Mesothelial cell of epicardium (in vitro differentiated cells): ENCODE results near the gene FBXL4. TPM values are rescaled to one million over a fixed set of nuclear protein-coding genes. Genes with fewer than 3 reads are reported as not detected.
A peak's percentile ranks its signal among the peaks of the same experiment; 100 is the strongest.

Experiments used
- DNase-seq, 2 experiments: peaks; one replicate each; pipeline ENCODE4 v3.0.0; 2021; ENCODE audit warnings: low spot score in 2 of 2; ENCODE audit not compliant: unreplicated experiment in 2 of 2
- H3K27ac Mint-ChIP-seq: 2 replicates; pipeline ENCODE4 v1.8.0; 2021; ENCODE audit warnings: mixed read lengths
- H3K27me3 Mint-ChIP-seq: 2 replicates; pipeline ENCODE4 v1.8.0; 2021; ENCODE audit warnings: low read depth, mixed read lengths
- H3K36me3 Mint-ChIP-seq: 2 replicates; pipeline ENCODE4 v1.8.0; 2021; ENCODE audit warnings: mixed read lengths
- H3K4me1 Mint-ChIP-seq: 2 replicates; pipeline ENCODE4 v1.8.0; 2021; ENCODE audit warnings: mixed read lengths
- H3K4me3 Mint-ChIP-seq: 2 replicates; pipeline ENCODE4 v1.8.0; 2021; ENCODE audit warnings: mild to moderate bottlenecking, moderate library complexity, mixed read lengths
- H3K9me3 Mint-ChIP-seq: 2 replicates; pipeline ENCODE4 v1.8.0; 2021; ENCODE audit warnings: mixed read lengths
- CTCF ChIP-seq: fragments of 200-600 bp; sonication (generic); IDR thresholded peaks from one replicate; pipeline ENCODE4 v1.5.0; 2021; ENCODE audit warnings: antibody characterized with exemption; ENCODE audit not compliant: unreplicated experiment
- total RNA-seq: library from RNA; stranded (reverse); gene quantifications from 3 replicates; pipeline ENCODE4 v1.2.1, GENCODE V29; 2021

Gene FBXL4
- total RNA-seq, 1 donor from 2014 or later, result 21.2 TPM

DNA sequence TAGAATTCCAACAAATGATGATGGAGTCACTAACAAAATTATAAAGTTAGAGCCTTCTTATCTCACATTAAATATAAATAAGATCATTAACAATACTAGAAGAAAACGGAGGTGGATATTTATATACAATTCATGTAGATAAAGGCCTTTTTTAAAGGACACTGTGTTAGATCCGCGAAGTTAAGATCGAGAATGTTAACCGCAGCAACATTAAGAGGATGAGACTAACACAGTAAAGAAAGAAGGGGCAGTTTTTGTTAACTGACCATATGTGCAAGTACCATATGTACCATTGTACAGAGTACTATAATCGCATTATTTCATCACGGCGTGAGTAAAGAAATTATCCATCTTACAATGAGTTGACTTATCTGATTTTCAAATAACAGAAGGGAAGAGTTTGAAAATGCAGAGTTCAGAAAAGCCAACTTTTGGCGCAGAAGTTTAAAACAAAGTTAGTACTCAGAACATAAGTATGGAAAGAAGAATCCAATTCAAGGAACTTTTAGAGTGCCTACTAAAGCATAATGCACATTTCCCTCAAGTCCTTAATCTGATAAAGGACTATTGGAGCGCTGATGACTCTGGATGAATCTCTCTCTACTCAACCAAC, 1.4 kb downstream of the FBXL4 start:
- Mint-ChIP-seq H3K27me3 (no peaks in the 10 kb centered on the region), H3K9me3 (peaks cover 32% of the 10 kb centered on the region), H3K4me3 (peak overlapping the region; percentile 96), H3K4me1 (peaks cover 17% of the 10 kb centered on the region), H3K27ac (peak overlapping the region; percentile 93), H3K36me3 (peaks cover 24% of the 10 kb centered on the region)
- no peak for DNase-seq
- TF ChIP-seq CTCF, result no peak

DNA sequence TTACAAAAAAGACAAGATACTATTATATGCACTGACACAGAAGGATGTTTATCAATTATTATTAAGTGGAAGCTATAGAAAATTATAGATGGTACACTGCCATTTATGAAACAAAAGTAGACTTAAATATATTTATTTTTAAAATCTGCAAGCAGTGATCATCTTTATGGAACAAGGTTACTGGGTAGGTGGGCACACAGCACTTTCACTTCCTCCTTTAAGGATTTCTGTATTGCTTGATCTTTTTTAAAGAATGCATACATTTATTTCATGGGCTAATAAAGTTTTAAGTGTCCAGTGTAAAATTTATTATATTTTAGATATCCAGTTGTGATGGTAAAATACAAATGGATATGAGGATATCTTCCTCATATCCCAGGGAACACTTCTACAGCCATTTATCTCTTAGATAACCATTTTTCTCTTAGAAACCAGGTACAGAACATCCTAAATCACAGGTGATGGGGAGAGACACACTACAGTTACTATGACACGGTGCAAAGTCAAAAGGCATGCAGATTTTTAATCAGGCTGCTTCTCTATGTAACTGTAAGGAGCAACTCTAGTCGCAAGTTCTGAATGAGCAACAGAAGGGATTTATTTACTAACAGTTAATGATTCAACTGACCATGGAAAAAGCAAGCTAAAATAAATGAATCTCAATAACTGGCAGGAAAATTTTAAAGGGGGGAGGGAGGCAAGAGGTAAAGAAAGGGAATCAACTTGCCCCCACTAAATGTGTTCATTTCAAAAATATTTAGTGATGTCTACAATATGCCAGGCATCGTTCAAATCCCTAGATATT, 2.2 kb downstream of the FBXL4 start:
- peaks cover 30% of the 10 kb centered on the region for H3K36me3 Mint-ChIP-seq
- no peak for TF ChIP-seq CTCF
- H3K4me1 Mint-ChIP-seq, result peaks cover 17% of the 10 kb centered on the region
- H3K9me3 Mint-ChIP-seq, result peaks cover 38% of the 10 kb centered on the region
- H3K4me3 Mint-ChIP-seq, result peak overlapping the region; percentile 96
- DNase-seq, result no peak
- peak overlapping the region; percentile 53 for H3K27ac Mint-ChIP-seq
- no peaks in the 10 kb centered on the region for H3K27me3 Mint-ChIP-seq

DNA sequence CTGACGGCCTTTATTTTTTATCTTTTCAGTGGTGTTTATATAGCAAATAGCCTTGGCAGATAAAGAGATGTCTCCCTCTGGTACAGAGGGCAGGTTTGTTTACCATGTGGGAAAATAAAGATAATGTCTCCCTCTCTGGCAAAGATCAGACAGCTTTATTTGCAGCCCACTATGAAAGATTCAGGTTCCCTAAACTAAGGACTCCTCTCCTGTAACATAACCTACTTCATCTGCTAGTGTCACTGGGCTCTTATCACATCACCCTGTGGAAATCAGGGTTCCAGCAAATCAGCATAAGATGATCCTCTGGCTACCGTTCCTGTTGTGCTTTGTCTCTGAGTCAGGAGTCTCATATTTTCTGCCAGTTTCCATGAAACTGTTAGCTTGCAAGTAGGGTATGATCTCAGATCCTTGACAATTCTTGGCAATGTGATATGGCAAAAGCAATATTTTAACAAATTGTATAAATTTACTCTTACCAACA, 3.1 kb downstream of the FBXL4 start:
- peaks cover 38% of the 10 kb centered on the region for H3K9me3 Mint-ChIP-seq
- no peak for DNase-seq
- peaks cover 17% of the 10 kb centered on the region for H3K4me1 Mint-ChIP-seq
- TF ChIP-seq CTCF, result no peak
- no peaks in the 10 kb centered on the region for H3K27me3 Mint-ChIP-seq
- H3K36me3 Mint-ChIP-seq, result peaks cover 36% of the 10 kb centered on the region
- H3K27ac Mint-ChIP-seq, result peak overlapping the region; percentile 80
- H3K4me3 Mint-ChIP-seq, result no peak overlapping the region

DNA sequence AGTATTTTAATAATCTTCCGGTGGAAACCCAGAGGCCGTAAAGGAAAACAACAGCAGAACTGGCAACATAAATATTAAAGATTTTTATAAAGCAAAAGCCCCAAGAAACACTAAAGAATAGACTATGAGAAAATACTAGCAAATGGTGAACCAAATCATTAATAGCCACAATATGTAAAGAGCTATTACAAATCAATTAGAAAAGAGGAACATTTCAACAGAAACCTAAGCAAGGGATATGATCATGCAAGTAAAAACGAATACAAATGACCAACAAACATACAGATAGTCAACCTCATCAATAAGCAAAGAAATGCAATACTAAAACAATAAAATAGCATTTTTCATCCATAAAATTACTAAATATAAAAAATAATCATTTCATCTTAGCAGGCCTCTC, 3.6 kb downstream of the FBXL4 start:
- Mint-ChIP-seq H3K9me3 (peaks cover 42% of the 10 kb centered on the region), H3K27ac (no peak overlapping the region), H3K27me3 (no peaks in the 10 kb centered on the region), H3K4me3 (no peak overlapping the region), H3K4me1 (peaks cover 17% of the 10 kb centered on the region), H3K36me3 (peaks cover 41% of the 10 kb centered on the region)
- no peak for DNase-seq
- no peak for TF ChIP-seq CTCF

GRCh38 chr6:98942263-98942803, 5.4 kb downstream of the FBXL4 start:
- Mint-ChIP-seq H3K27me3 (no peaks in the 10 kb centered on the region), H3K36me3 (peaks cover 51% of the 10 kb centered on the region), H3K4me3 (no peak overlapping the region), H3K9me3 (peaks cover 52% of the 10 kb centered on the region), H3K4me1 (peaks cover 17% of the 10 kb centered on the region), H3K27ac (no peak overlapping the region)
- TF ChIP-seq CTCF, result no peak
- DNase-seq, result no peak
